Mesendoderm (in vitro differentiated cells): ENCODE measurements around the gene IP6K2.
"Not testable (repeated sequence)": the region's sequence is repeated elsewhere in the genome, so short reads cannot be mapped to it uniquely, and the experiment has no call there.

Experiments
- DNase-seq: peaks from one replicate; pipeline ENCODE4 v3.0.0; 2013
- H2AK5ac ChIP-seq: 2 replicates; pipeline ENCODE4 v1.6.1; 2013; ENCODE audit warnings: low read length, inconsistent platforms
- H2BK120ac ChIP-seq: 2 replicates; pipeline ENCODE4 v1.6.1; 2013; ENCODE audit warnings: low read depth, mild to moderate bottlenecking, low read length, moderate library complexity, mixed read lengths
- H2BK15ac ChIP-seq: replicated peaks from 2 replicates; pipeline ENCODE4 v1.6.1; 2013; ENCODE audit warnings: low read depth, mild to moderate bottlenecking, moderate library complexity
- H2BK5ac ChIP-seq: 2 replicates; pipeline ENCODE4 v1.6.1; 2013; ENCODE audit warnings: low read length, inconsistent platforms
- H3K18ac ChIP-seq: 2 replicates; pipeline ENCODE4 v1.6.1; 2013; ENCODE audit warnings: mild to moderate bottlenecking, low read length, mixed read lengths
- H3K23ac ChIP-seq: one replicate; pipeline ENCODE4 v1.6.1; 2013; ENCODE audit warnings: low read length
- H3K27ac ChIP-seq: 2 replicates; pipeline ENCODE4 v1.5.1; 2013; ENCODE audit warnings: low read depth, mild to moderate bottlenecking, inconsistent platforms, low read length, moderate library complexity
- H3K27me3 ChIP-seq: 2 replicates; pipeline ENCODE4 v1.6.1; 2013; ENCODE audit warnings: low read length, control low read depth, mild to moderate bottlenecking, inconsistent platforms; ENCODE audit not compliant: insufficient read depth, poor library complexity
- H3K36me3 ChIP-seq: 2 replicates; pipeline ENCODE4 v1.6.1; 2013; ENCODE audit warnings: low read length, inconsistent platforms; ENCODE audit not compliant: control insufficient read depth, insufficient read depth
- H3K4ac ChIP-seq: one replicate; pipeline ENCODE4 v1.6.1; 2013; ENCODE audit warnings: low read depth, mild to moderate bottlenecking, low read length, moderate library complexity
- H3K4me1 ChIP-seq: 2 replicates; pipeline ENCODE4 v1.6.1; 2013; ENCODE audit warnings: low read depth, low read length, inconsistent platforms; ENCODE audit not compliant: control insufficient read depth
- H3K4me2 ChIP-seq: 2 replicates; pipeline ENCODE4 v1.6.1; 2013; ENCODE audit warnings: low read length
- H3K4me3 ChIP-seq: 2 replicates; pipeline ENCODE4 v1.5.1; 2013; ENCODE audit warnings: mild to moderate bottlenecking, low read length
- H3K56ac ChIP-seq: one replicate; pipeline ENCODE4 v1.6.1; 2013; ENCODE audit warnings: low read length
- H3K79me1 ChIP-seq: 2 replicates; pipeline ENCODE4 v1.6.1; 2013; ENCODE audit warnings: low read length, inconsistent platforms
- H3K79me2 ChIP-seq: 2 replicates; pipeline ENCODE4 v1.6.1; 2013; ENCODE audit warnings: mild to moderate bottlenecking, low read length; ENCODE audit not compliant: control insufficient read depth, insufficient read depth
- H3K9ac ChIP-seq: 2 replicates; pipeline ENCODE4 v1.6.1; 2013; ENCODE audit warnings: low read length, inconsistent platforms
- H4K5ac ChIP-seq: one replicate; pipeline ENCODE4 v1.6.1; 2013; ENCODE audit warnings: low read length
- H4K8ac ChIP-seq: one replicate; pipeline ENCODE4 v1.6.1; 2013; ENCODE audit warnings: low read depth, mild to moderate bottlenecking, control low read depth, low read length, moderate library complexity
- WGBS: extraction: QIAGEN DNeasy Blood & Tissue Kit; methylation state at CpG from one replicate; pipeline ENCODE4 v1.1.7; 2013; ENCODE audit warnings: low lambda C conversion rate, missing lambda C conversion rate; ENCODE audit not compliant: insufficient coverage; ENCODE audit errors: extremely low coverage; 5-methylcytosine and 5-hydroxymethylcytosine counted together

The IP6K2 gene

DNA sequence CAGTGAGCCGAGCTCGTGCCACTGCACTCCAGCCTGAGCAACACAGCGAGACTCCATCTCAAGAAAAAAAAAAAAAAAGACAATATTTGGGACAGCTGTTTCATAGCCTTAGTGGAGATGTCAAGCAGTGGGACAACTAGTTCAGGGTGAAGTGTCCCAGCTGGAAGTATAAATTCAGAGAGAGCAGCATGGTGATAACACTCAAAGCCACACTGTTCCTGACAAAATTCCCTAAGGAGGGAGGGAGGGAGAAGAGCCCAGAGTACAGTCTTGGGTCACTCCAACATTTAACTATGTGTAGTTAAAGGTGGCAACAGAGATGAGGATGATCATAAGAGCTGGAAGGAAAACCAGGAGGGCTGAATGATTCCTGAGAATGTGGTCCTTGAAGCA is 21.1 kb upstream of the IP6K2 start:
- Histone ChIP-seq H3K79me1 (no peaks in the 10 kb centered on the region), H2BK15ac (no peak overlapping the region), H3K4me2 (no peak overlapping the region), H2BK120ac (no peak overlapping the region), H3K4me1 (no peaks in the 10 kb centered on the region), H3K4me3 (no peak overlapping the region), H2AK5ac (no peak overlapping the region), H3K23ac (no peak overlapping the region), H4K8ac (no peak overlapping the region), H4K5ac (no peak overlapping the region), H3K18ac (no peak overlapping the region), H3K27me3 (no peaks in the 10 kb centered on the region), H3K27ac (no peak overlapping the region), H3K79me2 (no peaks in the 10 kb centered on the region), H3K4ac (no peak overlapping the region), H3K56ac (no peak overlapping the region), H2BK5ac (no peak overlapping the region), H3K36me3 (no peaks in the 10 kb centered on the region), H3K9ac (no peak overlapping the region)
- no peak for DNase-seq
- WGBS, result no CpG with 5 or more reads among the region's 3 CpGs

DNA sequence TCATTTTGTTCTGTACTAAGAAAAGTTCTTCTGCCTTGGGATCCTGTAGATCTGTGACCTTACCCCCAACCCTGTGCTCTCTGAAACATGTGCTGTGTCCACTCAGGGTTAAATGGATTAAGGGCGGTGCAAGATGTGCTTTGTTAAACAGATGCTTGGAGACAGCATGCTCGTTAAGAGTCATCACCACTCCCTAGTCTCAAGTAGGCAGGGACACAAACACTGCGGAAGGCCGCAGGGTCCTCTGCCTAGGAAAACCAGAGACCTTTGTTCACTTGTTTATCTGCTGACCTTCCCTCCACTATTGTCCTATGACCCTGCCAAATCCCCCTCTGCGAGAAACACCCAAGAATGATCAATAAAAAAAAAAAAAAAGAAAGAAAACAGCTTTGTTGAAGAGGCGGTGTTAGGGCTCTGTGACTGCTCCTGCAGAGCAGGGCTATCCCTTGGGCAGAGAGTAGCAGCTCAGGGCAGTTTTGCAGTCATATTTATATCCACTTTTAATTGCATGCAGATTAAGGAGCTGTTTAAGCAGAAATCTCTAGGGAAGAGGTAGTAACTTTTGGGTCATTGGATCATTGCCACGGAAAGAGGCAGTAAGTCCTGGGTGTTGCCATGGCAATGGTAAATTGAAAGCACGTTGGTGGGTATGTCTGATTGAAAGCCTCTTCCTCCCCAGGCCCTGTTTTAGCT is 18.2 kb upstream of the IP6K2 start:
- H3K4me2 ChIP-seq, H3K4me3 ChIP-seq, H2BK120ac ChIP-seq, H2BK5ac ChIP-seq, H3K56ac ChIP-seq, H2BK15ac ChIP-seq, H3K27ac ChIP-seq, H4K5ac ChIP-seq, H3K27me3 ChIP-seq, H3K36me3 ChIP-seq, H3K79me1 ChIP-seq, DNase-seq, H3K4me1 ChIP-seq, H4K8ac ChIP-seq, H2AK5ac ChIP-seq, H3K79me2 ChIP-seq, H3K4ac ChIP-seq, H3K18ac ChIP-seq, H3K9ac ChIP-seq, H3K23ac ChIP-seq: not testable (repeated sequence)
- WGBS, result no CpG with 5 or more reads among the region's 8 CpGs

DNA sequence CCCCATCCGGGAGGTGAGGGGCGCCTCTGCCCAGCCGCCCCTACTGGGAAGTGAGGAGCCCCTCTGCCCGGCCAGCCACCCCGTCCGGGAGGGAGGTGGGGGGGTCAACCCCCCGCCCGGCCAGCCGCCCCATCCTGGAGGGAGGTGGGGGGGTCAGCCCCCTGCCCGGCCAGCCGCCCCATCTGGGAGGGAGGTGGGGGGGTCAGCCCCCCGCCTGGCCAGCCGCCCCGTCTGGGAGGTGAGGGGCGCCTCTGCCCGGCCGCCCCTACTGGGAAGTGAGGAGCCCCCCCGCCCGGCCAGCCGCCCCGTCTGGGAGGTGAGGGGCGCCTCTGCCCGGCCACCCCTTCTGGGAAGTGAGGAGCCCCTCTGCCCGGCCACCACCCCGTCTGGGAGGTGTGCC is 17.5 kb upstream of the IP6K2 start:
- not testable (repeated sequence) for H3K4me1 ChIP-seq, H3K18ac ChIP-seq, H4K8ac ChIP-seq, H3K4ac ChIP-seq, H3K56ac ChIP-seq, H4K5ac ChIP-seq, H3K23ac ChIP-seq, H3K27ac ChIP-seq, H3K4me2 ChIP-seq, DNase-seq, H2BK15ac ChIP-seq, H3K27me3 ChIP-seq, H2BK5ac ChIP-seq, H2AK5ac ChIP-seq, H3K9ac ChIP-seq, H2BK120ac ChIP-seq, H3K79me1 ChIP-seq, H3K79me2 ChIP-seq, H3K36me3 ChIP-seq, H3K4me3 ChIP-seq
- no CpG with 5 or more reads among the region's 25 CpGs for WGBS

DNA sequence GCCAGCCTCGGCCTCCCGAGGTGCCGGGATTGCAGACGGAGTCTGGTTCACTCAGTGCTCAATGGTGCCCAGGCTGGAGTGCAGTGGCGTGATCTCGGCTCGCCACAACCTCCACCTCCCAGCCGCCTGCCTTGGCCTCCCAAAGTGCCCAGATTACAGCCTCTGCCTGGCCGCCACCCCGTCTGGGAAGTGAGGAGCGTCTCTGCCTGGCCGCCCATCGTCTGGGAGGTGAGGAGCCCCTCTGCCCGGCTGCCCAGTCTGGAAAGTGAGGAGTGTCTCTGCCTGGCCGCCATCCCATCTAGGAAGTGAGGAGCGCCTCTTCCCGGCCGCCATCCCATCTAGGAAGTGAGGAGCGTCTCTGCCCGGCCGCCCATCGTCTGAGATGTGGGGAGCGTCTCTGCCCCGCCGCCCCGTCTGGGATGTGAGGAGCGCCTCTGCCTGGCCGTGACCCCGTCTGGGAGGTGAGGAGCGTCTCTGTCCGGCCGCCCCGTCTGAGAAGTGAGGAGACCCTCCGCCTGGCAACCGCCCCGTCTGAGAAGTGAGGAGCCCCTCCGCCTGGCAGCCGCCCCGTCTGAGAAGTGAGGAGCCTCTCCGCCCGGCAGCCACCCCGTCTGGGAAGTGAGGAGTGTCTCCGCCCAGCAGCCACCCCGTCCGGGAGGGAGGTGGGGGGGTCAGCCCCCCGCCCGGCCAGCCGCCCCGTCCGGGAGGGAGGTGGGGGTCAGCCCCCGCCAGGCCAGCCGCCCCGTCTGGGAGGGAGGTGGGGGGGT is 16.9 kb upstream of the IP6K2 start:
- not testable (repeated sequence) for H3K56ac ChIP-seq, H2AK5ac ChIP-seq, H2BK120ac ChIP-seq, H3K4me2 ChIP-seq, H3K9ac ChIP-seq, DNase-seq, H3K4me3 ChIP-seq, H3K79me2 ChIP-seq, H3K27me3 ChIP-seq, H2BK15ac ChIP-seq, H3K27ac ChIP-seq, H3K79me1 ChIP-seq, H3K18ac ChIP-seq, H2BK5ac ChIP-seq, H3K23ac ChIP-seq, H3K4me1 ChIP-seq, H4K5ac ChIP-seq, H3K4ac ChIP-seq, H4K8ac ChIP-seq, H3K36me3 ChIP-seq
- WGBS, result no CpG with 5 or more reads among the region's 53 CpGs

DNA sequence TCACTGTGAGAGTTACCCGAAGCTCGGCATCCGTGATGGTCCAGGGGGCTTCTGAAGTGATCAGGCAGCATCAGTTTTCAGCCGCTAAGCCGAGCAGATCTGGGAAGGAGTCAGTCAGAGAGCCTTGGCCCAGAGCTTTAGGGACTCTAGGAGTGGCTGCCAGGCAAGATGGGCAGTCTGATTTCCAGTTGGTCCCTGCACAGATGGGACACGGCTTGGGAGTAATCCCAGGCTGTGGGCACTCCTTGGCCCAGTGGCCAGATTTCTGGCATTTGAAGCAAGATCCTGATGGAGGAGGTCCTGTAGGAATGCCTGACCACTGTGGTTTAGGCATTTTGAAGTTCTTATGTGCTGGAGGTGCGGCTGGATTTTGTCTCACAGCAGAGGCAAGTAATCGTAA is 10.5 kb upstream of the IP6K2 start:
- no peaks in the 10 kb centered on the region for H3K27me3 ChIP-seq
- H3K36me3 ChIP-seq, result no peaks in the 10 kb centered on the region
- no peak overlapping the region for H4K8ac ChIP-seq
- H3K4me3 ChIP-seq, result no peak overlapping the region
- H3K56ac ChIP-seq, result no peak overlapping the region
- no peak overlapping the region for H2AK5ac ChIP-seq
- H2BK15ac ChIP-seq, result no peak overlapping the region
- H2BK120ac ChIP-seq, result no peak overlapping the region
- no peak overlapping the region for H3K4ac ChIP-seq
- no peak overlapping the region for H2BK5ac ChIP-seq
- no peak overlapping the region for H3K27ac ChIP-seq
- H3K4me2 ChIP-seq, result no peak overlapping the region
- no CpG with 5 or more reads among the region's 8 CpGs for WGBS
- no peak overlapping the region for H3K23ac ChIP-seq
- H3K79me1 ChIP-seq, result no peaks in the 10 kb centered on the region
- no peaks in the 10 kb centered on the region for H3K4me1 ChIP-seq
- no peak for DNase-seq
- H3K9ac ChIP-seq, result no peak overlapping the region
- H3K18ac ChIP-seq, result no peak overlapping the region
- no peak overlapping the region for H4K5ac ChIP-seq
- H3K79me2 ChIP-seq, result no peaks in the 10 kb centered on the region
